ENCODE data around the gene TBATA.

TBATA gene

DNA sequence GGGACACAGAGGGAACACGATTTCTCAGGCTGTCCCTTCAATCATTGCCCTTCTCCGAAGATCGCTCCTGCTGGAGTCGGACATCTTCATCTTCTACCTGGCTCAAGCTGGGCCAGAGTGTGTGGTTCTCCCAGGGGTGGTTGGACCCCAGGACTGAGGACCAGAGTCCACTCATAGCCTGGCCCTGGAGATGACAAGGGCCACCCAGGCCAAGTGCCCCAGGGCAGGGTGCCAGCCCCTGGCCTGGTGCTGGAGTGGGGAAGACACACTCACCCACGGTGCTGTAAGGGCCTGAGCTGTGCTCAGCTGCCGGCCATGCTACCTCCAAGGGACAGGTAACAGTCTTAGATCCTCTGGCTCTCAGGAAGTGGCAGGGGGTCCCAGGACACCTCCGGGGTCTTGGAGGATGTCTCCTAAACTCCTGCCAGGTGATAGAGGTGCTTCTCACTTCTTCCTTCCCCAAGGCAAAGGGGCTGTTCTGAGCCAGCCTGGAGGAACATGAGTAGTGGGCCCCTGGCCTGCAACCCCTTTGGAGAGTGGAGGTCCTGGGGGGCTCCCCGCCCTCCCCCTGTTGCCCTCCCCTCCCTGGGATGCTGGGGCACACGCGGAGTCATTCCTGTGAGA is 23.3 kb downstream of the TBATA start:
- H3K27me3 ChIP-seq (ENCODE audit: control insufficient read depth, insufficient read depth, low read length): no peaks in the 10 kb centered on the region
- peaks cover 1% of the 10 kb centered on the region; the same call in 1 of the 2 replicates for H3K4me1 ChIP-seq (ENCODE audit: control insufficient read depth, insufficient read depth, low read length)
- no peak overlapping the region for H3K27ac ChIP-seq (ENCODE audit: low read length)
- no peak overlapping the region for H3K4me3 ChIP-seq (ENCODE audit: low read length)
- no peak for DNase-seq (ENCODE audit: low read depth, low spot score)
- no peaks in the 10 kb centered on the region for H3K36me3 ChIP-seq (ENCODE audit: control insufficient read depth, insufficient read depth, low read length)
- WGBS (ENCODE audit: insufficient coverage, insufficient read length): no CpG with 5 or more reads among the region's 10 CpGs
- H3K9me3 ChIP-seq (ENCODE audit: control insufficient read depth, insufficient read depth, low read length): no peaks in the 10 kb centered on the region

GRCh38 chr10:70761031-70761601 is 24.1 kb downstream of the TBATA start:
- peaks cover 1% of the 10 kb centered on the region; the same call in 1 of the 2 replicates for H3K4me1 ChIP-seq (ENCODE audit: control insufficient read depth, insufficient read depth, low read length)
- no peaks in the 10 kb centered on the region for H3K36me3 ChIP-seq (ENCODE audit: control insufficient read depth, insufficient read depth, low read length)
- no peak overlapping the region for H3K27ac ChIP-seq (ENCODE audit: low read length)
- no peaks in the 10 kb centered on the region for H3K27me3 ChIP-seq (ENCODE audit: control insufficient read depth, insufficient read depth, low read length)
- WGBS (ENCODE audit: insufficient coverage, insufficient read length): no CpG with 5 or more reads among the region's 7 CpGs
- H3K9me3 ChIP-seq (ENCODE audit: control insufficient read depth, insufficient read depth, low read length): no peaks in the 10 kb centered on the region
- no peak overlapping the region for H3K4me3 ChIP-seq (ENCODE audit: low read length)
- no peak for DNase-seq (ENCODE audit: low read depth, low spot score)

DNA sequence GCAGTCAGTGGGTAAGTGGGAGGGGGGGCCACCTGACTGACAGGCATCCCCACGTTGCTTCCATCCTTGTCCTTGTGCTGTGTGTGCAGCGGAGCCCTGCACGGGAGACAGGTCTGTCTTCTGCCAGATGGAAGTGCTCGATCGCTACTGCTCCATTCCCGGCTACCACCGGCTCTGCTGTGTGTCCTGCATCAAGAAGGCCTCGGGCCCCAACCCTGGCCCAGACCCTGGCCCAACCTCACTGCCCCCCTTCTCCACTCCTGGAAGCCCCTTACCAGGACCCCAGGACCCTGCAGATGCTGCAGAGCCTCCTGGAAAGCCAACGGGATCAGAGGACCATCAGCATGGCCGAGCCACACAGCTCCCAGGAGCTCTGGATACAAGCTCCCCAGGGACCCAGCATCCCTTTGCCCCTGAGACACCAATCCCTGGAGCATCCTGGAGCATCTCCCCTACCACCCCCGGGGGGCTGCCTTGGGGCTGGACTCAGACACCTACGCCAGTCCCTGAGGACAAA is 24.8 kb downstream of the TBATA start:
- no peaks in the 10 kb centered on the region for H3K36me3 ChIP-seq (ENCODE audit: control insufficient read depth, insufficient read depth, low read length)
- WGBS (ENCODE audit: insufficient coverage, insufficient read length): no CpG with 5 or more reads among the region's 12 CpGs
- no peak for DNase-seq (ENCODE audit: low read depth, low spot score)
- no peak overlapping the region for H3K4me3 ChIP-seq (ENCODE audit: low read length)
- H3K27ac ChIP-seq (ENCODE audit: low read length): no peak overlapping the region
- H3K9me3 ChIP-seq (ENCODE audit: control insufficient read depth, insufficient read depth, low read length): no peaks in the 10 kb centered on the region
- peaks cover 1% of the 10 kb centered on the region; the same call in 1 of the 2 replicates for H3K4me1 ChIP-seq (ENCODE audit: control insufficient read depth, insufficient read depth, low read length)
- H3K27me3 ChIP-seq (ENCODE audit: control insufficient read depth, insufficient read depth, low read length): no peaks in the 10 kb centered on the region

DNA sequence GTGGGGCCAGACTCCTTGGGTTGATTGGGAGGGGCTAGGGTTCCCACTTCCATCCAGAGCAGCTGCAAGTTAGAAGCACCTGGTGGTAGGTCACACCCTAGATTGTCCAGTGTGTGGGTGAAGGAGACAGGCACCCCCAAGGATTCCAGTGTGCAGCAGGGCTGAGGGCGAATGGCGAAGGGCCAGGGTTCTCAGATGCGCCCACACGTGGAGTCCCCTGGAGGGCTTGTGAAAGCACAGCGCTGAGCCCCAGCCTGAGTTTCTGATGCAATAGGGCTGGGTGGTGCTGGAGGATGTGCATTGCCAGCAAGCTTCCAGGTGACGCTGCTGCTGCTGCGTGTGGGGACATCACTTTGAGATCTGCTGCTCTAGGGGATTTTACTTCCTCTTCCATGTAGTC is 25.4 kb downstream of the TBATA start:
- no peaks in the 10 kb centered on the region for H3K9me3 ChIP-seq (ENCODE audit: control insufficient read depth, insufficient read depth, low read length)
- DNase-seq (ENCODE audit: low read depth, low spot score): no peak
- H3K4me1 ChIP-seq (ENCODE audit: control insufficient read depth, insufficient read depth, low read length): peaks cover 1% of the 10 kb centered on the region; the same call in 1 of the 2 replicates
- WGBS (ENCODE audit: insufficient coverage, insufficient read length): no CpG with 5 or more reads among the region's 7 CpGs
- no peaks in the 10 kb centered on the region for H3K27me3 ChIP-seq (ENCODE audit: control insufficient read depth, insufficient read depth, low read length)
- no peak overlapping the region for H3K4me3 ChIP-seq (ENCODE audit: low read length)
- H3K36me3 ChIP-seq (ENCODE audit: control insufficient read depth, insufficient read depth, low read length): no peaks in the 10 kb centered on the region
- H3K27ac ChIP-seq (ENCODE audit: low read length): no peak overlapping the region

GRCh38 chr10:70758757-70759514 is 26.2 kb downstream of the TBATA start:
- Histone ChIP-seq H3K27me3 (ENCODE audit: control insufficient read depth, insufficient read depth, low read length) (no peaks in the 10 kb centered on the region), H3K9me3 (ENCODE audit: control insufficient read depth, insufficient read depth, low read length) (no peaks in the 10 kb centered on the region), H3K4me1 (ENCODE audit: control insufficient read depth, insufficient read depth, low read length) (peaks cover 1% of the 10 kb centered on the region; the same call in 1 of the 2 replicates), H3K27ac (ENCODE audit: low read length) (no peak overlapping the region), H3K4me3 (ENCODE audit: low read length) (no peak overlapping the region), H3K36me3 (ENCODE audit: control insufficient read depth, insufficient read depth, low read length) (no peaks in the 10 kb centered on the region)
- WGBS (ENCODE audit: insufficient coverage, insufficient read length): no CpG with 5 or more reads among the region's 7 CpGs
- peak; percentile 75 for DNase-seq (ENCODE audit: low read depth, low spot score)

DNA sequence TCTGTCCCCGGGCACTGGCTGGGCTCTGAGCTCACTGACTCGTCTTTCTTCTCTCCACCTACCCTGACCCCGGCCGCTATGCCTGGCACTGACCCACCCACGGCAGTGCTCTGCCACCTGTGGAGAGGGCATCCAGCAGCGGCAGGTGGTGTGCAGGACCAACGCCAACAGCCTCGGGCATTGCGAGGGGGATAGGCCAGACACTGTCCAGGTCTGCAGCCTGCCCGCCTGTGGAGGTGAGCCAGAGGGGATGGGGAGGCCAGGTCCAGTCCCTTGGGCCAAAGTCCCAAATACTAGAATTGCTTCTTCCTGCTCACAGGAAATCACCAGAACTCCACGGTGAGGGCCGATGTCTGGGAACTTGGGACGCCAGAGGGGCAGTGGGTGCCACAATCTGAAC is 27.3 kb downstream of the TBATA start:
- no peaks in the 10 kb centered on the region for H3K36me3 ChIP-seq (ENCODE audit: control insufficient read depth, insufficient read depth, low read length)
- DNase-seq (ENCODE audit: low read depth, low spot score): no peak
- no peak overlapping the region for H3K27ac ChIP-seq (ENCODE audit: low read length)
- WGBS (ENCODE audit: insufficient coverage, insufficient read length): no CpG with 5 or more reads among the region's 13 CpGs
- no peaks in the 10 kb centered on the region for H3K27me3 ChIP-seq (ENCODE audit: control insufficient read depth, insufficient read depth, low read length)
- H3K9me3 ChIP-seq (ENCODE audit: control insufficient read depth, insufficient read depth, low read length): no peaks in the 10 kb centered on the region
- no peak overlapping the region for H3K4me3 ChIP-seq (ENCODE audit: low read length)
- peaks cover 3% of the 10 kb centered on the region for H3K4me1 ChIP-seq (ENCODE audit: control insufficient read depth, insufficient read depth, low read length)

DNA sequence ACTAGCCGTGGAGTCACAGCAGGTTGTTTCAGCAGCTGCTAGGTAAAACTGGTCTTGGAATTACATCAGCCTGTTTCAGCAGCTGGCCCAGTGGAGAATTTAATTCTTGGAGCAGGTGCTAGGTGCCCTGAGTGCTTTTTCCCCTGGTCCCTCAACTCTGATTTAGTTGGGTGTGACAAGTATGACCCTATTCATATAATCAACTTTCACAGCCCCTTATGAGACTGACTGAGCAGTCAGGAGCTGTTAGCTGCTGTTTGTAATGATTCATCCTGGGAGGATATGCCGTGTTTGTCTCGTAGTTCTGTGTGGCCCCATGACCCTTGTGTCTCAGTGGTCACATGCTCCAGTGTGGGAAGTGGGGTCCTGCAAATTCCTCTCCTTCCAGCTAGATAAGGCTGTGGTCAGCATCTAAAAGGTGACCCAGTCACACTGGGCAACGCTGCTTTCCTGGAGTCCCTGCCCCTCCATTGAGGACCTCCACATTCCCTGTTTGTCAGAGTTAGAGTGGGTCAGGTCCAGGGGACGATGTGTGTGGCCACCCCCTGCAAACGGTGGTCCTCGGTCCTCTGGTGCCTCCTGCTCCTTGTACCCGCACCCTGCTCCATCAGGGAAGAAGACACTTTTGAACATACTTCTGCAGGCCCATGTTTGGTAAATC is 28.3 kb downstream of the TBATA start:
- Histone ChIP-seq H3K9me3 (ENCODE audit: control insufficient read depth, insufficient read depth, low read length) (no peaks in the 10 kb centered on the region), H3K27me3 (ENCODE audit: control insufficient read depth, insufficient read depth, low read length) (no peaks in the 10 kb centered on the region), H3K36me3 (ENCODE audit: control insufficient read depth, insufficient read depth, low read length) (no peaks in the 10 kb centered on the region), H3K27ac (ENCODE audit: low read length) (no peak overlapping the region), H3K4me1 (ENCODE audit: control insufficient read depth, insufficient read depth, low read length) (peaks cover 3% of the 10 kb centered on the region), H3K4me3 (ENCODE audit: low read length) (no peak overlapping the region)
- no peak for DNase-seq (ENCODE audit: low read depth, low spot score)
- WGBS (ENCODE audit: insufficient coverage, insufficient read length): no CpG with 5 or more reads among the region's 8 CpGs

DNA sequence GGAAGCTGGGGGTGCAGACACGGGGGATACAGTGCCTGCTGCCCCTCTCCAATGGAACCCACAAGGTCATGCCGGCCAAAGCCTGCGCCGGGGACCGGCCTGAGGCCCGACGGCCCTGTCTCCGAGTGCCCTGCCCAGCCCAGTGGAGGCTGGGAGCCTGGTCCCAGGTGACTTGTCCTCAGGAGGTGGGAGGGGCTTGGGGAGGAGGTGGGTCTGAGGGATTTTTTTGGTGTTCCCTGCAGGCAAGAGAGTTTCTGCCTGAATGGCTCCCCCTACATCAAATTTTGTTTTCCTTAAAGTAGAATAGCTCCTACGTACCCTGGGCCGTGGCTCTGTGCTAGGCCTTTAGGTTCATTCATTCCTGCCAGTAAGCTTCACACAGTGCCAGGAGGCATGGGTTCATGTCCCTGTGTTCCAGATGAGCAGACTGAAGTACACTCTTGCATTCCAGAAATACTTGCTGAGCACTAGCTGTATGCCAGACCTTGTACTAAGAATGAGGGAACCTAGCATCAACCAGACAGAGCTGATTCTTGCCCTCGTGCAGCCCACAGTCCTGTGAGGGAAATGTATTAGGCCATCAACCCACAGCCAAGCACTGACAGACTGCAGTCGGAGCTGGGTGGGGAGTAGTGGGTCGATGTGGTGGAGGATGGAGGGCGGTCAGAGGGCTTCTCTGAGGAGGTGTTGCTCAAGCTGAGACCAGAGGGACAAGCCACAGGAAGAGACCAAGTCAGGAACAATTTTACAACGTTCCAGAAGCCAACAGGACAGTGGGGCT is 31.1 kb downstream of the TBATA start:
- H3K4me3 ChIP-seq (ENCODE audit: low read length): no peak overlapping the region
- no peaks in the 10 kb centered on the region for H3K36me3 ChIP-seq (ENCODE audit: control insufficient read depth, insufficient read depth, low read length)
- H3K9me3 ChIP-seq (ENCODE audit: control insufficient read depth, insufficient read depth, low read length): no peaks in the 10 kb centered on the region
- no peaks in the 10 kb centered on the region for H3K27me3 ChIP-seq (ENCODE audit: control insufficient read depth, insufficient read depth, low read length)
- no peak overlapping the region for H3K27ac ChIP-seq (ENCODE audit: low read length)
- DNase-seq (ENCODE audit: low read depth, low spot score): no peak
- no CpG with 5 or more reads among the region's 15 CpGs for WGBS (ENCODE audit: insufficient coverage, insufficient read length)
- peaks cover 1% of the 10 kb centered on the region for H3K4me1 ChIP-seq (ENCODE audit: control insufficient read depth, insufficient read depth, low read length)

DNA sequence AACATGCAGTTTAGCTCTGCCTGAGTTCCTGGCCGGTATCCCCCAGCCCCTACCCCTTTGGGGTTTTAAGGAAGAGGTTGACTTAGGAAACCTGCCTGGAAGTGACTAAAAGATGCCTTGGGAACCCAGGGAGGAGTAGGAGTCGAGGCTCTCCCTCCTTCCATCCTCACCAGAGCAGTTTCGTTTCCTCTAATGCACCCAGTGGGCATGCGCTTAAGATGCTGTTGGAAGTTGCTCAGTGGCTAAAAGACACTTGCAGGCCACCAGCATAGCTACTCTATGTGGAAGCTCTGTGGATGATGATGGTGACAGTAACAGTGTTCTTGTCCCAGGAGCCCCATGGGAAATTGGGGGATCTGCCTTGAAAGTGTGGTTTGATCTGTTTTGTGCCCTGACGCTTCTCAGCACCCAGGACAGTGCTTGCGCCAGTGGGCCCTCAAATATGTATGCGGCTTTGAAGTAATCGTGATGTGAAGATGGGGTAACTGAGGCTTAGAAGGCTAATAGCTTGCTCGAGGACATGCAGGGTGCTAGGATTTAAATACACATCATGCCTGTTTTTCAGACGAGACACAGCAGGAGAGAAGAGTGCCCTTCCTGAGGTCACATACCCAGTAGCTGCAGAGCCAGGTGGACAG is 32.0 kb downstream of the TBATA start:
- no CpG with 5 or more reads among the region's 10 CpGs for WGBS (ENCODE audit: insufficient coverage, insufficient read length)

More for the DNA sequence above, 32.0 kb downstream of the TBATA start:
- H3K27ac ChIP-seq (ENCODE audit: low read length): no peak overlapping the region
- DNase-seq (ENCODE audit: low read depth, low spot score): no peak
- no peaks in the 10 kb centered on the region for H3K9me3 ChIP-seq (ENCODE audit: control insufficient read depth, insufficient read depth, low read length)
- H3K27me3 ChIP-seq (ENCODE audit: control insufficient read depth, insufficient read depth, low read length): no peaks in the 10 kb centered on the region
- no peaks in the 10 kb centered on the region for H3K36me3 ChIP-seq (ENCODE audit: control insufficient read depth, insufficient read depth, low read length)
- no peak overlapping the region for H3K4me3 ChIP-seq (ENCODE audit: low read length)
- H3K4me1 ChIP-seq (ENCODE audit: control insufficient read depth, insufficient read depth, low read length): peaks cover 1% of the 10 kb centered on the region
